ENCODE data around the gene FAM222B.

FAM222B gene

DNA sequence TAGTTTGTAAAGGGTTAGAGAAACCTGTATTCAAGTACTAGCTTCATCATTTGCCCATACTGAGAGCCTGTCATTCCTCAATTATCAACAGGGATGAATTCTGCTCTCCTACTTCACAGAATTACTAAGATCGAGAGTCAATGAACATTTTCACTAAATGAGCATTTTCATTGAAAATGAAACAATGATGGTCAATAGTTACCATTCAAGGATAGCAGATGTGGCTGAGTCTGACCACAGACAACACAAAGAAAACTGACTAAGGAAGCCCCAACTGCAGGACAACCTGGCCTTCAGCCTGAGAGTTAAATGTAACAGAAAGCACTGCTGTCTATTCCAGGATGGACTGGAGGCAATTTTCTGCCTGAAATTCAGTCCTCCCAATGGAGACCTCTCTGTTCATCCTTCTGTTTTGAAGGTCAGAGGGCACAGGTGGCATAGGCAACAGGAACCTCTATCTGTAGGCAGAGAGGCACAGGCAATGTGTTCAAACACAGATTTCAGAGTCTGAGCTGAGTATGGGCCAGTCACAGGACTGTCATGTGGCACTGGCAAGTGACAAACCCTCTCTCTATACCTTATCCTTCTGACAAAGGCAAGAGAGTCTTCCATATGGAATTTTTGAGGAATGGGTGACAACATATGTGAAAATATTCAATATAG lies 79.3 kb downstream of the FAM222B start:
- no peak for DNase-seq

DNA sequence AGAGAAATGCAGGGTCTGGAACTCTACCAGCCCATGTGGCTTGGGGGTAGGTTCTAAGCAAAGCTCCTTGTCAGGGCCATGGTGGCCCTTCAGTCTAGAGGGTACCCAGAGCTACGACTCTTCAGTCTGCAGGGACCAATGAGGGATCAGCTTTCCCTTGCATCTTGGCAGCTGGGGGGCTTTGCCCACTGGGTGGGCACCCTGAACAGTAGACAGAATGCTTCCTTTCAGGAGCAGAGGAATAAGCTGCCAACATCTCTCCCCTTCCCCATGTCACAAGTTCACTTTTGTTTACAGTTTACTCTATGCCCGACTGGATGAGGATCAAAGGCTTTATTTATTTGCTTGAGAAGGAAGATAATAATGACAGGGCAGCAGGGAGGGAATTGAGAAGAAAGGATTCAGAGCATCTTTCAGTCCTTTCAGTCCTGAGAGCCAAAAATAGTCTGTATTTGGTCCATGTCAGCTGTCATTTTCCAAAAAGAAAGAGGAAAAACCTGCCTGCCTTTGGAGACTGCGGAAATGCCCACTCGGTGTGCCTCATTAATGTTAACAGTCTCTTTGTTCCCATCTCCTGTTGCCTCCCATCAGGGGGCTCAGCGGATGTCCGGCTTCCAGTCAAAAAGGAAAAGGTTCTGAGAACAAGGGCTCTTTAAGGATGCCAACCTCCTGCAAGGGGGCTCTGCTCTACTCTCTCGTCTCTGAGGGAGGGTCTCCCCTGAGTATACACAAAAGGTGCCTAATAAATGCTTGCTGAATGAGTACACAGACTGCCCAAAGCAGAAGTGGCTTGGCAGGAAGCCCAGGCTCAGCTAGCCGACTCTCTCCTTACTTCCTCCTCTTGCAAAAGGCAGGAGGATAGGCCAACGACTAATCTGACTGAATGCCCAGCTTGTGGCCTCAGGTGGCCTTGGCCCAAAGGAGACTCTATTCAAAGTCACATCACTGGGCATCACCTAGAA lies 81.7 kb downstream of the FAM222B start:
- peak; percentile 58 for DNase-seq

DNA sequence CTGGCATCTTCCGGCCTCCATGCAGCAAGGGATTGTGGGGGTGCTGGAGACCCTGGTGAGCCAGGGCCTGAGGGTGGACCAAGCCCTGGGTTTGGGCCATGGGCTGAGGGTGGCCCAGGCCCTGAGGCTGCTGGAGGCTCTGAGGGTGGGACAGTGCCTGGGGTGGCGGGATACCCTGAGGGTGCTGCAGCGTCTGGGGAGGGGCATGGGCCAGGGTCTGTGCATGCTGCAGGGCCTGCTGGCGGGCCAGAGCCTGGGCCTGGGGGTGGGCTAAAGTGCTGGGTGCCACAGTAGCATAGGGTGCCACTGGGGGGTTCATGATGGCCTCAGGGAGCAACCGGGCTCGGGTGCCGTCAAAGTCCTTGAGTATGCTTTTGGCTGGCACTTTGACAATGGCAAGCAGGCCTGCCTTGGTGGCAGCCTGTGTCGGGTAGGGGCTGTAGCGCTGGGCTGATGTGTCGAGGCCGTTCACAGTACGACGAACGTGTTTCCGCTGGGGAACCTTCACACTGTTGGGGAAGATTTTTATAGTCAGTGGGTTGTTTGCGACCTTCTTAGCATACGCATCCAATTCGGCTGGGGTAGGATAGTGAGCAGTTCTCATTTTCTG lies 83.2 kb downstream of the FAM222B start:
- no peak for DNase-seq

DNA sequence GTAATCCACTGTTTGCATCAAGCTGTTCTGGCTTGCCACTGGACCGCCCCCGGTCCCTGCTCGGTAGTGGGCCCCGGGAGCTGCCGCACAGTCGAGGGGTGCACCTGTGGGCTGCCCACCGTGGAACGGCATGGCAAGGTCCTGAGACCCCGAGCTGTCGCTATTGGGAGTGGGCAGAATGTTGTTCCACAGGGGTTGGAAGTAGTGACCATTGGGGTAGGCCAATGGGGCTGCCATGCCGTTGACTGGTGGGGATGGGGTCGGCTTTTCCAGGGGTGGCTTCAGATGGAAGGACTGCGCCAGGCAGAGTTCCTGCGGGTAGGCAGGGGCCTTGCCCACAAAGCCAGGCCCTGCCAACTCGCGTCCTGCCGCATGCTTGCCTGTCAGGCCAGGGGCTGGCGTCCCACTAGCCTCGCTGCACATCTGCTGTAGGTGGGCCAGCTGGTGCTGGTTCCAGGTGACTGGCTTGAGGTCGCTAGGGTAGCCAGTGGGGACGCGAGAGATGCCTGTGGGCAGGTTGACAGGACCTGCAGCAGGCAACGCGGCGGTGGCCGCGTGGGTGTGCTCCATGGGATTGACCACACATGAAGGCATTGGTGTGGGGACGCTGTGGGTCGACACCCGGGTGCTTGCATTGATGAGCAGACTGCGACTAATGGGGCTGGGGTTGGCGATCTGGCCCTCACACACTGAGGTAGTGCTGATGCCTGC lies 84.0 kb downstream of the FAM222B start:
- no peak for DNase-seq

DNA sequence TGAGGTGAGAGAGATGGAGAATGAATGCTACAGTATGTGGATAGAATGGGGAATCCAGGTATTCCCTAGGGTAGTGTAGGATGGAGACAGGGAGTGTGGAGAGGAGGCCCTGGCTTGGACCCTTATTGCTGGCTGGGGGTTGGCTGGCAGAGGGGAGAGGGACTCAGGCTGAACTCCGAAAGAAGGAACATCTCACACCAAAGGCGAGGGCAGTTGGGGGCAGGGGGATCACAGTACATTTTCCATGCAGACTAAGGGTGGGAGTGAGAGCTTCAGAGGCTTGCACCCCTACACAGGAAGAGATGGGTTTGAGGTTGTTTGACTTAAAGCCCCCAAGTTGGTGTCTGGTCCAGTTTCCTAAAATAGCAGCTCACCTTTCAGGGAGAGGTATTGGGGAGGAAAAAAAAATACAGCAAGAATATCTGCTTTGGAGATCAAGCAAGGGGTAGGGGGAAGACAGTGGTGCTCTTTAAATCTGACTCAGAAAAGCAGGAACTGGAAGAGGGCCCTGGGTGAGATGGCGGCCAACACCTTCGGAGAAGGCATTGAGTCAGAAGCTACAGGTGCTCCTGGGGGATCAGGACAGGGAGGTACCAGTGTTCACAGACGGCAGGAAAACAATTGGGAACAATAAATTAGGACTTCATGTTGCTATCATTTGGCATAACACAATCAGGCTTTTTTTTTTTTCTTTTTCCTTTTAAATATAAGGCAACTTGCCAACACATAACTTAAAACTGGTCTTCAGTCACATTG lies 86.4 kb downstream of the FAM222B start:
- no peak for DNase-seq

DNA sequence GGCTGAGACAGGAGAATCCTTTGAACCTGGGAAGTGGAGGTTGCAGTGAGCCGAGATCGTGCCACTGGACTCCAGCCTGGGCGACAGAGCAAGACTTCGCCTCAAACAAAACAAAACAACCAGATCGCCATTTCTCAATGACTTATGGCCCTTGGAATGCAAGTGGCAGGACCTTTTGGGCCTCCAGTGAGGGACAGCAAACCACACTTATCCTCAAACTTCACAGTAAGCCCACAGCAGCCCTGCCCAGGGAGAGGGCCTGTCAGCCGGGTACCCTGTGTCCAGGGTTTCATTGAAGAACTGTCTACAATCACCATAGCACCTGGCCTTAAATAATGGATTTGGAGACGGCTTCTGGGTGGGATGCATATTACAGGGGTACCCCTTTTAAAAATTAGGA lies 87.1 kb downstream of the FAM222B start:
- DNase-seq = no peak

DNA sequence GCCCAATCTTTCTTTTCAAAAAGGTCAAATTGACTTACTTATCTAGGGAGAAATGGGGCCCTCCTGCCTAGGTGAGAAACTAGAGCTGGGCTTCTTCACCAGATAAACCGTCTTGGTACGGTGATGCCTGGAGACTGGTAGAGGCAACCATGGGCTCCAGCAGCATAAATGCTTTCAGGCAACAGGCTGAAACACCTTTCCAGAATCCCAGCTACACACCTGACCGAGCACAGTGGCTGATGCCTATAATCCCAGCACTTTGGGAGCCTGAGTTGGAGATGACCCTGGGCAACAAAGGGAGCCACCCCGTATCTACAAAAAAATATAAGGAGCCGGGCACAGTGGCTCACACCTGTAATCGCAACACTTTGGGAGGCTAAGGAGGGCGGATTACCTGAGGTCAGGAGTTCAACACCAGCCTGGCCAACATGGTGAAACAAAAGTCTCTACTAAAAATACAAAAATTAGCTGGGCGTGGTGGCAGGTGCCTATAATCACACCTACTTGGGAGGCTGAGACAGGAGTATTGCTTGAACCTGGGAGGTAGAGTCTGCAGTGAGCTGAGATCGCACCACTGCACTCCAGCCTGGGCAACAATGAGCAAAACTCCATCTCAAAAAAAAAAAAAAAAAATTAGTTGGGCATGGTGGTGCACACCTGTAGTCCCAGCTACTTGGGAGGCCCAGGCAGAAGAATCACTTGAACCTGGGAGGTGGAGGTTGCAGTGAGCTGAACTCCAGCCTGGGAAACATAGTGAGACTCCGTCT lies 90.8 kb downstream of the FAM222B start:
- no peak for DNase-seq

DNA sequence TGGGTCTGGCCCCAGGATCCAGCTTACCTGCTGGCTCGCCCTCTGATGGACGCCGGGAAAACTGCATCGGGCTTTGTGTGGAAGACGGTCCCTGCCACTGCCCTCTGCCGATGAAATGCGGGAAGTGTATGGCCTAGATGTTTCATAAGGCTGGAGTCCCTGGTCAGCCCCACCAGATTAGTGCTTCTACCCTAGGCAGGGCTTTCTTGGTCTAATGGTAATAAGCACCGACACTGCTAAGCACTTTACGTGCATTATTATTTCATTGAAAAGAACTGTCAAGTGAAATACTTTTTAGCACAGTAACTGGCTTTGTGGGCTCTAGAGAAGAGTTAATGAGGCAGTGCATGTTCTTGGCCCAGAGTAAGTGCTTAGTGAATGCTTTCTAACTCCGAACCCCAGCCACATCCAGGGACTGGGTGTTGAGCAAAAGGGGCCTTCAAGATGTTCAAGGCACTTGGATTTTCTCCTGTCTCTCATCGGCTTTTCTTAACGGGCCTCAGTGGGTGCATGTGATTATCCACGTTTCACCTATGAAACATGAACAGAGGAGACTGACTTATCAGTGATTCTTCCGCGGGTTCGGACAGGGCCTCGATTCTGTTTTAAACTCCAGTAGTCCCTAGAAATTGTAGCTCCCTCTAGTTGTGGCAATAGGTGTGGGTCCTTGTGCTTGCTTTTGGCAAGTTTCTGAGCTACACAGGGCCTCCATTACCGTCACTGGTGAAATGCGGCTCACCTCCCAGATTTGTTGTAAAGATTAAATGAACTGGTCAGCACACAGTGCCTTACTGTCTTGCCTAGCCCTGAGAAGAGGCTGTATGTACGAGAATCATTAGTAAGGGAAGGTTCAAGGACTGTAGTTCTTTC lies 92.2 kb downstream of the FAM222B start:
- peak; percentile 87 for DNase-seq

DNA sequence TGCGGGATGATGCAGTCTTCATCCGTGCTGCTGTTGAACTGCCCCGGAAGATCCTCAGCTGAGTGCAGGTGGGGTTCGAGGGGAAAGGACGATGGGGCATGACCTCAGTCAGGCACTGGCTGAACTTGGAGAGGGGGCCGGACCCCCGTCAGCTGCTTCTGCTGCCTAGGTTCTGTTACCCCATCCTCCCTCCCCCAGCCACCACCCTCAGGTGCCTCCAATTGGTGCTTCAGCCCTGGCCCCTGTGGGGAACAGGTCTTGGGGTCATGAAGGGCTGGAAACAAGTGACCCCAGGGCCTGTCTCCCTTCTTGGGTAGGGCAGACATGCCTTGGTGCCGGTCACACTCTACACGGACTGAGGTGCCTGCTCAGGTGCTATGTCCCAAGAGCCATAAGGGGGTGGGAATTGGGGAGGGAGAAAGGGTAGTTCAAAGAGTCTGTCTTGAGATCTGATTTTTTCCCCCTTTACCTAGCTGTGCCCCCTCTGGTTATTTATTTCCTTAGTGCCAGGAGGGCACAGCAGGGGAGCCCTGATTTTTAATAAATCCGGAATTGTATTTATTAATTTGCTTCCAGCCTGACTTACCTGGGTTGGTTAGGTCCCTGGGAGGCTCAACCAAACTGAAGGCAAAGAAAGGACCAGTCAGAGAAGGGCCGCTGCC lies 92.9 kb downstream of the FAM222B start:
- DNase-seq = no peak

DNA sequence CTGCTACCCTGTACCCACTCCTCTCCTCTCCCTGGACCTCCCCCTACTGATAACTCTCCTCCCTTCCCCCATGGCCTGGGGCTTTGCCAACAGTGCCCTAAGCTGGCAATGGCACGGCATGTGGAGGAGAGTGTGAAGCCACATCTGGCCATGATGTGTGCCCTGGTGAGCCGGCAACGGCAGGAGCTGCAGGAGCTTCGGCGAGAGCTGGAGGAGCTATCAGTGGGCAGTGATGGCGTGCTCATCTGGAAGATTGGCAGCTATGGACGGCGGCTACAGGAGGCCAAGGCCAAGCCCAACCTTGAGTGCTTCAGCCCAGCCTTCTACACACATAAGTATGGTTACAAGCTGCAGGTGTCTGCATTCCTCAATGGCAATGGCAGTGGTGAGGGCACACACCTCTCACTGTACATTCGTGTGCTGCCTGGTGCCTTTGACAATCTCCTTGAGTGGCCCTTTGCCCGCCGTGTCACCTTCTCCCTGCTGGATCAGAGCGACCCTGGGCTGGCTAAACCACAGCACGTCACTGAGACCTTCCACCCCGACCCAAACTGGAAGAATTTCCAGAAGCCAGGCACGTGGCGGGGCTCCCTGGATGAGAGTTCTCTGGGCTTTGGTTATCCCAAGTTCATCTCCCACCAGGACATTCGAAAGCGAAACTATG lies 93.6 kb downstream of the FAM222B start:
- DNase-seq = no peak

DNA sequence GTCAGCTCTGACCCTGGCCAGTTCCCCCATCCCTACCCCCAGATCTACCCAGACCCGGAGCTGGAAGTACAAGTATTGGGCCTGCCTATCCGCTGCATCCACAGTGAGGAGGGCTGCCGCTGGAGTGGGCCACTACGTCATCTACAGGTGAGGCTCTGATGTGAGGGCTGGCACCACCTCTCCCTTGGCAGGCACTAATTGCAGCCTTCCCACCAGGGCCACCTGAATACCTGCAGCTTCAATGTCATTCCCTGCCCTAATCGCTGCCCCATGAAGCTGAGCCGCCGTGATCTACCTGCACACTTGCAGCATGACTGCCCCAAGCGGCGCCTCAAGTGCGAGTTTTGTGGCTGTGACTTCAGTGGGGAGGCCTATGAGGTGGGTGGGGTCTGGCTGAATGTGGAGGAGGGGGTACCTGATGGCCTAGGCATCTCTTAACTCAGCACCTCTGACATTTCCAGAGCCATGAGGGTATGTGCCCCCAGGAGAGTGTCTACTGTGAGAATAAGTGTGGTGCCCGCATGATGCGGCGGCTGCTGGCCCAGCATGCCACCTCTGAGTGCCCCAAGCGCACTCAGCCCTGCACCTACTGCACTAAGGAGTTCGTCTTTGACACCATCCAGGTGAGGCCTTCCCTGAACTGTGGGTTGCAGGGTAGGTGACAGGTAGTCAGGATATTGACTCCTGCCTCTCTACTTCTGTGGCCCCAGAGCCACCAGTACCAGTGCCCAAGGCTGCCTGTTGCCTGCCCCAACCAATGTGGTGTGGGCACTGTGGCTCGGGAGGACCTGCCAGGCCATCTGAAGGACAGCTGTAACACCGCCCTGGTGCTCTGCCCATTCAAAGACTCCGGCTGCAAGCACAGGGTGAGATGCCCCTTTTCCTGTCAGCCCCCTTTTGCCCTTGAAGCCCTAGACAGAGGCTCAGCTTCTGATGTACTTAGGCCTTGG lies 94.5 kb downstream of the FAM222B start:
- DNase-seq = no peak

DNA sequence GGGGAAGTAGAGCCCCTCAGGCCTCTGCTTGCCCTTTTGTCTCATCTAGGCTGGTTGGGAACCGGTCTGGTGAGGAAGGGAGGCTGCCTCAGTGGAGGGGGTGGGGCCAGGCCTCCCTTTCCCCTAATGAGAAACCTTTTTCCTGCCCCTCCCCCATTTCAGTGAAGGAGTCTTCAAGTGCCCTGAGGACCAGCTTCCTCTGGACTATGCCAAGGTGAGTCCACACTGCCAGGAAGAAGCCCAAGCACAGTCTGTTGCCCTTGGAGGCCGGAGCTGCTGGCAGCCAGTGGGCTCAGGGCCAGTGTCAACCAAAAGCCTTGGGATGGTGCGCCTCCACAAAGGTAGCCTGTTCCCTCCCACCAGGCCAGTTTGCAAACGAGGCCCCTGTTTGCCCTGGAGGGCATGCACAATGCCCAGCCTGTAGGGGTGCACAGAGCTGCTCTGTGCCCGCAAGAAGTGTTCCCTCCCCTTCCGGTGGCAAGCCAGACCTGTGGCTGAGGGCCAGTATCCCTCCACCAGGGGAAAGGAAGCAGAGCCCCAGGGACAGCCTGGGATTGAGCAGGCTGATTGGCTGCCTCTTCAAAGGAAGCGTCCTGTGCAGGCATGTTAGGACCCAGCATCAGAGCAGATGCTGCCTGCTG lies 95.4 kb downstream of the FAM222B start:
- DNase-seq = no peak

DNA sequence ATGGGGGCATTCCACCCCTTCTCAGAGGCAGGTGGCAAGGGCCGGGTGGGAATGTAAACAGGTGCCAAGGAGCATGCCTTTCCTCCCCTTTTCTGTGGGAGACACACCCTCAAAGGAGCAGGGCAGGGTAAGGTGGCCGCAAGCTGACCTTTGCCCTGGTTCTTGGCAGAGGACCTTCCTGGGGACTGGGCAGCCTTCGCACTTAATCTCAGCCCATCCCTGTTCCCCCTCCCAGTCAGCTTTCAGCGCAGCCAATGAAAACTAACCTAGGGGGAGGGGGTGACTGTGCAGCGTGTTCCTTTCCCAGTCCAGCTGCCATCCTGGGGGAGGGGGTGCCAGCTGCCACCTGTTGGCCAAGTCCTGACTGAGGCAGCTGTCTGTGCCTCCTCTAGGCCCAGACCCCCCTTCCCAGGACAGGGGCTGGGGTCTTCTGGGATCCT lies 96.0 kb downstream of the FAM222B start:
- DNase-seq = no peak

DNA sequence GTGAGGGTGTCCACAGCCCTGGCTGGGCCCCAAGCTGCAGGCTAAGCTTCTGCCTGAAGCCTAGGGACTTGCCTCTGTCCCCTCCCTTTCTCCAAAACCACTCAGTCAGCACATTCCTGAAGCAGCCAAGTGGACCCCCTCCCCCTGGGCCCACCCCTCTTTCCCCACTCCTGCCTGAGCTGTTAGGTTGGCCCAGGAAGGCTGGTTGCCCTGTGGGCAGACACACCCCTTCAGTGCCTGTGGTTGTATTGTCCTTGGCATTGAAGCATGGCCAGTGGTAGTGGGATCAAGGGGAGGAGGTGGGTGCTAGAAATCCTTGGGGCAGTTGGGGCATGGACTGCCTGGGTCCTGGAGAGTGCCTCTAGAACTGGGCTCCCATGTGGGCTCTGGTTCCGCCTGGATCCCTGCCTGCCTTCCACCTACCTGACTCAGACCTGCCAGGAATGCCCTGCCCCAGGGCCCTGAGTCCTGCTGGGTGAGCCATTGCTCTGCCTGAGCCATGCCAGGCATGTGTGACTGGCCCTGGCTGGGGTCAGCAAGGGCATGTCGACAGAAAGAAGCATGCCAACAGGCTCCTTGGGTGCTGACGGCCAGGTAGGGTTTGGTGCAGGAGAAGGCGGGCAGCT lies 96.7 kb downstream of the FAM222B start:
- no peak for DNase-seq

DNA sequence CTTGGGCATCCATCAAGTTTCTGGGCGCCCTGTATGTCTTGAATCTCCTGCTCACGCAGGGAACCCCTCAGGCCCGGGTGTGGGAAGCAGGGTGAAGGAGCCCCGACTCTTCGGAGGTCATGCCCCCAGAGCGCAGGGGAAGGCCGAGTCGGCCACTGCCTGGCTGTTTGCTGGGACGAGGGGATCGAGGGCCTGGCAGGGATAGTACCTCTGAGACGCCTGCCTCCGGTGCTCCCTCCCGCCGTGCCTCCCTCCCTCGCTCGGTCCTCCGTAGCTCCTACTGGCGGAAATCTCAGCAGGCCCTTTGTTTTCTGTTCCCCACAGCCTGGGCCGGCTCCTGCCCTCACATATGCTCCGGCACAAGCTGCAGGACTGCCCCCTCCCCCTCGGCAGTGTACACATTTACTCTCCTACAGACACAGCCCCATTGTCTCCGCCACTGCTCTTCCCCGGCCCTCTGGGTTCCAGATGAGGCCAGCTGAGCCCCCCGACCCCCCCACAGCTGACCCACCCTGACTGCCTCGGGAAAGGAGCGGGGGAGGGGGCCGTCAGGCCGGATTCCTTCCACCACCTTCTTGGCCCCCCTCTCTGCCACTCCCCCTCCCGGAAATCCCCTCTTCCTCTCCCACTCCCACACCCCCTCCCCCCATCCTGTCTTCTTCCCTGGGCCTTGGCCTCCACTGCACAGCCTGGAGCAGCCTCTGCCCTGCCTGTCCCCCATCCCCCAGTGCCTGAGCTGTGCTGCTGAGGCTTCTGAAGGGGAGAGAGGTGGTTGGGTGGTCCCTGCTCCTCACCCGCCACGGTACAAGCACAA lies 97.4 kb downstream of the FAM222B start:
- DNase-seq = no peak

Measured in KG1 (cell line).